ENCODE measurements around the gene ACACA.
"Not testable (repeated sequence)": the region's sequence is repeated elsewhere in the genome, so short reads cannot be mapped to it uniquely, and the experiment has no call there.

Gene ACACA

DNA sequence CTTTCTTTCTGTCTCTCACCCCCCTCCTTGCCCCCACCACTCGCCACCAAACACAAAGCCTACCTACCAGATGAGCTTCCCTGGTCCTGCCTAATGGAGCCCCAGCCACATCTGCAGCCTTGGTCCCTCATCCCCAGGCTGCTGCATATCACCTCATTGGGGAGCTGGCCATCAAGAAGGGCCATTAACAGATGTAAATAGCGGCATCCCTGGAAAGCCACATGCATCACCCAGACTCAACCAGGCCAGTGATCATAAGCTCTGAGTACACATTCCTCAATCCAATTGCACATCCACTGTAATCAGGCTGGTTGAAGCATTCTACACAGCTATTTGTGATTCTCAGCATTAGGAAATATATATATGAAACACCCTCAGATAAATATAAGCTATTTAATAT is 242.6 kb downstream of the ACACA start:
- DNase-seq = no peak

DNA sequence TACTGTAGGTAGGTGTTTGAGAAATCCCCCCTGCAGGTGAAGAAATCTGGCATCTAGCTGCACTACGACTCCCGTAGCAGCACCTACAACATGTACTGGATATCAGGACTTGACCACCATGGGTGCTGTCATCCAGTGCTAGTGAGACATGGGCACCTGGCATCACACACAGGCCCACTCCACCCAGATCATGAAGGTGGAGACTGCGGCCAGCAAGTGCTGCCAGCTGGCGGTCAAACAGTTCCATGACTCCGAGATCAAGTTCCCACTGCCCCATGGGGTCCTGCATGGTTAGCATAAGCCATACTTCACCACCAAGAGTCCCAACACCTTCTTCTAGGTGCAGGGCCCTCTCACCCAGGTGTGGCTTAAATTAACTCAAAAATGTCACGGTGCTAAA is 243.8 kb downstream of the ACACA start:
- no peak for DNase-seq

DNA sequence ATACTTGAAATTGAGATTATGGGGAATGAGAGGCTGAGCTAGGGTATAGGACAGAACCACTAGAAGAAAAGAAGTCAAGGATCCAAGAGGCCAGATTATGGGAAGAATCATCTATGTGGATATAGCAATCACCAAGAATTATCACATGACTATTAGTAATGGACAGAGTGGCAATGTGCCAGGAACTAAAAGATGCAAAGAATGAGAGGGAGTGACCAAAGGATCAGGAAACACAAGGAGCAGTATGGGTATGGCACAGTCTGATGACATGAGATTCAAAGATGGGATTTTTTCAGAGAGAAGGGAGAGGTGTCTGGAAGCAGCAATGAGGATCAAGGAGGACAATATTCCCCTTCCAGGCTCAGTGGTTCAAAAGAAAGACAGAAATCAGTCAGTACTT is 245.7 kb downstream of the ACACA start:
- DNase-seq = no peak

DNA sequence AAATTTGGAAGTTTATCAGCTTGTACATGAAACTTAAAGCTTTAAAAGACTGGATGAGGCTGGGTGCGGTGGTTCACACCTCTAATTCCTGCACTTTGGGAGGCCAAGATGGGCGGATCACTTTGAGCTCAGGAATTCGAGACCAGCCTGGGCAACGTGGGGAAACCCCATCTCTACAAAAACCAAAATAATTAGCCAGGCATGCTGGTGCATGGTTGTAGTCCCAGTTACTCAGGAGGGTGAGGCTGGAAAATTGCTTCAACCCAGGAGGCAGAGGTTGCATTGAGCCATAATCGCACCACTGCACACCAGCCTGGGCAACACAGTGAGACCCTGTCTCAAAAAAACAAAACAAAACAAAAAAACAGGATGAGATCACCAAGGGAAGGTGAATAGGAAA is 248.3 kb downstream of the ACACA start:
- no peak for DNase-seq

DNA sequence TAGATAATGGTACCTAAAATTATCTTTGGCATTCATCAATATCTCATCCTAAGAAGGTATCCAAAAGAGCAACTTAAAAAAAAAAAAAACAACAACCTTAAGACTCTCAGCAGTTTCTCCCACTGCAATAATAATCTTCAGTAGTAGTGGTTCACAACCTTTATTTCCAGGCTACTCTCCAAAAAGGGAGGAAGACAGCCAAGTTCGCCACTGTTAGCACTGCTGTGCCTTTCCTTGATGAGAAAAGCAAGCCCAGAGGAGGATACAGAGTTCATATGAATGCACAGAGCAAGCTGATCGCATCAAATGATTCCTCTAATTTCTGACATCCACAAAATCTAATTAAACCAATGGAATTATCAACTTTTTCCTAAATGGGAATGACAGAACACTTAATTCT is 258.5 kb downstream of the ACACA start:
- DNase-seq = peak; percentile 51

DNA sequence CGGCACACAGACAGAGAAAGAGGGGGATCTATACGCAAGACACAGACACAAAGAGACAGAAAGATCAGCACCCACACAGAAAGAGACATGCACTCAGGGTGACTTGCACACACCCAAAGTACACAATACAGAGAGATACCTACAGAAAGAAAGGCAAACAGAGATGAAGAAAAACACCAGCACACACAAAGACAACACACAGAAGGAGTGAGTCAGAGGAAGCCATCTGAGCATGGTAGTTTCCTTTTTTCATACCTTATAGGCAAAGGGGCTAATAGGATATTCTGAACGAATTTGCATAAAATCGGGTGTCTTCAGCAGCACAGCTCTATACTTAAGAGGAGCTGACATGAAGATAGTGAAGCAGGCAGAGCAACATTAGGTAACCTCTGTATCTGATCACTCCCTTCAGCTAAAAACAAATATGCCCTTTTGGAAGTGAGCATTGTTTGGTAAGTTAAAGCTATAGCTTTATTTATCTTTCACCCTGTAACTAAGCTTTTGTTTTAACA is 259.3 kb downstream of the ACACA start:
- DNase-seq = no peak

DNA sequence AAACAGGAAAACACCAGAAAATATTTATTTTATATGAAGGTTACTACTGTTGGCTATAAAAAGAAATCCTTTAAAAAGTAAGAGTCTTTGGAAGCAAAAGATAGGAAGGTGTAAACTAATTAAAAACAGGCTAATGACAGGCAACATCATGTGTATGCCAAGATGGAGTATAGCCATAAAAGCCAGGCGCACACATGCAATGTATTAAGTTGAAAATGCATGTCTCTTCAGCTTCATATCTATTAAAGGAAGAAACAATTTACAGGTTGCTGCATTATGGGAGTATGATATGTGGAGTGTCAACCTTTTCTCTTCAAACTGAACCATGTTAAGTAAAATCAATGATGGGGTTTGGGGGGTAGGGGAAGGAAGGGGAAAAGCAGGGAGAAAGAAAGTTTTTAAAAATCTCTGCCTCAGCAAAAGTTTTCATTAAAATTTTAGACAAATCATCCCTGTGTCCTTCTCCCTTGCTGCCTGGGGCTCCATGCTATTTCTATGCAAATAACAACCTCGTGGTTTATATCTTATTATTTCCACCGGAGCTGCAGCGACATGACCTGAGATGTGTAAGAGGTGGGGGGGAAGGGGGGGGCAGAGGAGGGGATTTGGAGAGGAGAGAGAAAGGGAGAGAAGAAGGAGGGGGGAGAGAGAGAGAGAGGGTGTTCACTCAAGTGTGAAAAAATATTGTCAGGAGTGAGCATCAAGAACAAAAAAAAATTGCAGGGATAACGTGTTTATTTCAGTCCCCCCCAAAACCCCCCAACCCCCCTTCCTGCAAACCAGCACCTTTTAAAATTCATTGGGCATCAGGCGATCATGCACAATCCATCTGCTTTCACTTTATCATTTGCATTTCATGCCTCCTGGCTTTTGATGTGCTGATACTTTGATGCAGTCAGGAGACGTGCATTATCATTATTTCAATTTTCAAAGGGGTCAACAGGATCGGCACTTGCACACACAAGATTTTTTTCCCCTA is 260.3 kb downstream of the ACACA start:
- DNase-seq = no peak

DNA sequence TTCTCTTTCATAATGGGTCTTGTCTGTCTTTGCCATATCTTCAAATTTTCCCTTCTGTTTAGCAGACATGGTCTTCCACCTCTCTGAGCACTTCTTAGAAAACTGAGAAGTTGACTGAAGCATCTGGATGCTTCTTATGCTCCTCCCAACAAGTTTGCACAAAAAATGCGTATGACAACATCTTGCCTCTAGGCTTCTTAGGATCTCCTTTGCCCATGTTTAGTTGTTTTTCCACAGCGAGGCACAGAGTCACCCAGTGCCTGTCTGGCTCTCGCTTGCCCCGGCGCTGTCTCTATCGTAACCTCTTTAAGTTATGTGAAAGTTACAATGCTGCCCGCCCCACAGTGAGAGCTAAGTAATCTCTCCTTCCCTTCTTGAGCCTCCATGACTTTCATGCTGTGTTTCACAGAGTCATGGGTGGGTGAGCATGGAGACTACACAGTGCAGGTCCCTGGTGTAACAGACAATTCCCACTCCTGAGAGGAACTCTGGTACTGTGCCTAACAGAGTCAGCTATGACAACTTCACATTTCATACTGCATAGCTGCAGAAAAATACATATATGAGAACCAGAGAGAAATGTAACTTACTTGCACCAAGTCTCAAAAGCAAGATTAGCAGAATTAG is 262.4 kb downstream of the ACACA start:
- no peak for DNase-seq

DNA sequence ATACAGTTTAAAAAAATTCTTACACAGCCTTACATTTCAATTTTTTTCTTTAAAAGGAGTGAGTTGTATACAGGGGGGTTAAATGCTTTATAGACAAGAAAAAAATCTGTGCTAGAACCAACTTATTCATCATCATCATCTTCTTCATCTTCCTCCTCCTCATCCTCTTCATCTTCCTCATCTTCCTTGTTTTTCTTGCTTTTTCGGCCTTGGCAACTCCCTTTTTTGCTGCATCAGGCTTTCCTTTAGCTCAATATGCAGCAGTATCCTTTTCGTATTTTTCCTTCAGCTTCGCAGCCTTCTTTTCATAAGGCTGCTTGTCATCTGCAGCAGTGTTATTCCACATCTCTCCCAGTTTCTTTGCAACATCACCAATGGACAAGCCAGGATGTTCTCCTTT is 263.1 kb downstream of the ACACA start:
- not testable (repeated sequence) for DNase-seq

DNA sequence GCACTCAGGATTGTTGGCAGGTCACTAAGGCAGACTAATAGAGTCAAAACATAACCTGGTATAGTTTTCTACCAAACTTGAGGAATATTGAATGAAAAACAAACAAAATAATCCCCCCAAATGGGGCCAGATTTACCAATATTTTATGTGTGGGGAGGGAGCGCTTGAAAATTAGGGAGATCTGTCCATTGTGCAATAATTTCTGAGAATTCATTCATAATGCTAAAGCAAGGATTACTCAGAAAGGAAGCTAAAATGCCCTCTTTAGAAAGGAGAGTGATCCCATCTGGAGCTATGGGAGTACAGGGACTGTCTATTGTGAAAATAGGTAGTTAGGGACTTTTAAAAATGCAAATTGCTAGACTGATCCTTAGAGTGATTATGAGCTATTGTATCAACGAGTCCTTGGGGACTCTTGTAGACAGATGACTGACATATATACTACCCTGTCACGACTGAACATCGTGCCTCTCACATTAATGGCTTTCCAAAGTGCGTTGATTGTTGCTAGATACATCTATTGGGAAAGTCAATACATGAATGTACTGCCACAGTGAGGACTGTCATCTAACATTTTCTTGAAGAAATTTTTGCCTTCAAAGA is 264.2 kb downstream of the ACACA start:
- no peak for DNase-seq

DNA sequence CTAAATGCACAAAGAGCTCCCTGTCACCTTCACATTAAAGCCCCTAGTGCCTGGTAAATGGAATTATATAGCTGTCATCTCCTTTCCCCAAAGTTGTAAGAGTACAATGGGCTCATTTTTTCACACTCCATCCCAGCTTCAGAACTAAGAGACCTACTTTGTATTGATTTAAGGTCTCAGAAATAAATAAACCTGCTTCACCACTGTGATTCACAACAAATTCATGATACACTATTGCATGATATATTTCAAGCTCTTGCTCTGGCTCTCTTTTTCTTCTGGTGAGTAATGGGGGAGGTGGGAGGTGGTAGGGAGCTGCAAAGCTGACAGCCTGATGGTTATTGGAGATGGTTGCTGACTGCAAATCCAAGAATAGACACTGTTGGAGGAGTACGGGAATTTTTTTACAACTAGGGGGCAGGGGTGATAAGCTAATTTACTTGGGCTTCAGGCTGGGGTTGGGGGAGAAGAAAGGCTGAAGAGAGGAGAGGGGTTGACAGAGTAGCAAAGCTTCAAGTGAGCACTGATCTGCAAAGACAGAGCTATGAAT is 268.0 kb downstream of the ACACA start:
- DNase-seq = no peak

DNA sequence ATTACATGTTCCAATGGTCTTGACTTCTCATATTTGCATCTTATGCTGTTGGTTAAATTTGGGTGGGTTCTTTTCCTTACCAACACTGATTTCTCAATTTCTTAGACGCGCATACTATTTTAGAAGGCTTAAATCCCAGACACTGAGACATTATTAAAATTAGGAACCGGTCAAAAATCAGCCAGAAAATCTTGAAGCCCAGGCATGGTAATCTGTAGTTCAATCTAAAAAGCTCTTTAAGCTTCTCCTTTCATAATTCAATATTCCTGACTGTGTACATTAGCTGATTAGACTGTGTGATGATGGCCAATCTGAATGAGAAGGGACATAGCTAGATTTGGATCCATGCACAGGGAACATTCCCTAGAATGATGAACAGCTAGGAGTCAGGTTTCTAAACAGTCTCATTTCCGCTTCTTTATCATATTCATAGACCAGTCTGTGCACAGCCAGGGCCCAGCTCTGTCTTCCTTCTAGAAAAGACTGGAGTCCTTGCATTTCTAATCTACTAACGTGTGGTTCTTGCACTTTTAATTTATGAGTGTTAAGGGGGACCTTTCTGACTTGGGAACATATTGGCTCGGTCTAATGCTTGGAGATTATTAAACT is 268.6 kb downstream of the ACACA start:
- DNase-seq = no peak

DNA sequence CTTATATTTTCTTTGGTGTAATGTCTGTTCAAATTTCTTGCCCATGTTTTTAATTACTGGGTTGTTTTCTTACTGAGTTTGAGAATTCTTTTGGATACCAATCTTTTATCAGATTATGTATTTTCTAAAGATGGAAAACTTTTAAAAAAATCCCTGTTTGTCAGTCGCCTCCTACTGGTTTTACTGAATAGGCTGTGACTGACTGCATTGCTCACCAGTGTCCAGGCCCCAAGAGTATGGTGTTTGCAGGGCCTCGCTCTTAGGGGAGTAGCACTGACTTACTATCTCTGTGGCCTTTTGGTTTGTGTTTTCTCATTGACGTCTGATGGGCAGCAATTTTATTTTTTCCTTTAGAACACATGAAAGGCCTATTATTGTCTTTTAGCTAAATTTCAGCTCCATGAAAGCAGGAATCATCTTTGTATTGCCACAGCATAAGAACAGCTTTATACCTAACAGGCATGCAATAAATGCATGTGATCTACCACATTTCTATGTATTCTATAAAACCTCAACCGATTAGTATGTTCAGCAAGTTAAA is 269.5 kb downstream of the ACACA start:
- no peak for DNase-seq

DNA sequence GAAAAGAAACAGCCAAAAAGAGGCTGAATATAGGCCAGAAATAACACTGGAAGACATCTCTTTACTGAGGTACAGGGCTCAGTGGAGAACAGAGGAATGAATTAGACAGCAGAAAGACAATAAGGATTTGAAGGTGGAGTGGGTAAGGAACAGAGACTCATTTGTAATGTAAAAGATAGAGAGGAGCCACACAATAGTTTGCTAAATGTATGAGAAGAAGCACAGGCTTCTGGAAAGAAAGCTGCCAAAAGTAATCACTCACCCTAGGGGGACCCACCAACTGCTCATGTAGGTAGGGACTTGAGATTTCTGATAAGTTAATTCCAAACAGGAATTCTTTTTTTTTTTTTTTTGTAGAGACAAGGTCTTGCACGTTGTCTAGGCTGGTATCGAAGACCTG is 271.1 kb downstream of the ACACA start:
- DNase-seq = no peak

DNA sequence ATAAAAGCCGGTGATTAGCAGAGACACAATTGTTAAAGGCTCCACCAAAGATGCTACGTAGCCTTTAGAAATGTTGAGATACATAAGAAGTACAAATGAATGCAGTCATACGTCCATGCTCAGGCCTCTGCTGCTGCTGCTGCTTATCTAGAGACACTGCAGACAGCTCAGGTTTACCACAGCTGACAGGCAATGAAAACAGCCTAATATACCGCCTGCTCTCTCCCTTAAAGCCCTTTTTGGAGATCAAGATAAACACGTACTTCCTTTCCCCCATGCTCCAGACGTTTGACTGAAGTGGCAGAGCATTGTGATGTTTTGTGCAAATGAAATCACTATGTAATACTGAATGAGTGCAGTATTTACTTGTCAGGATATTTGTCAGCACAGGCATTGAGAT is 272.6 kb downstream of the ACACA start:
- no peak for DNase-seq

DNA sequence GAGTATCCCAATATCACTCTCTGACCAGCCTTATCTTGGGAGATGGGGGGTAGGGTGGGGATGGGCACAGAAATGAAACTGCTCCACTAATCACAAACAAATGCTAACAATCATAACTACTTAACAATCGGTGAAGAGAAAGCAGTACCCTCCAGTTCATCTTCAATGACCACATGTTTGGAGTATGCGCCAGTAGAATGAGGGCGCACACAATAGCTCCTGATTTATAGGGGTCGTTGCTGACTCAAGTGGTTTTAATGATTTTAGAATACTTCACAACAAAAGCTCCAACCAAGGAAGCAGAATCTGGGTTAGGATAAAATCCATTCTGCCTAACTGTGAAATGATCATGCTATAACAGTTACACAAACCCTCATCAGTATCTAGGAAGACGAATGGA is 273.5 kb downstream of the ACACA start:
- DNase-seq = no peak

DNA sequence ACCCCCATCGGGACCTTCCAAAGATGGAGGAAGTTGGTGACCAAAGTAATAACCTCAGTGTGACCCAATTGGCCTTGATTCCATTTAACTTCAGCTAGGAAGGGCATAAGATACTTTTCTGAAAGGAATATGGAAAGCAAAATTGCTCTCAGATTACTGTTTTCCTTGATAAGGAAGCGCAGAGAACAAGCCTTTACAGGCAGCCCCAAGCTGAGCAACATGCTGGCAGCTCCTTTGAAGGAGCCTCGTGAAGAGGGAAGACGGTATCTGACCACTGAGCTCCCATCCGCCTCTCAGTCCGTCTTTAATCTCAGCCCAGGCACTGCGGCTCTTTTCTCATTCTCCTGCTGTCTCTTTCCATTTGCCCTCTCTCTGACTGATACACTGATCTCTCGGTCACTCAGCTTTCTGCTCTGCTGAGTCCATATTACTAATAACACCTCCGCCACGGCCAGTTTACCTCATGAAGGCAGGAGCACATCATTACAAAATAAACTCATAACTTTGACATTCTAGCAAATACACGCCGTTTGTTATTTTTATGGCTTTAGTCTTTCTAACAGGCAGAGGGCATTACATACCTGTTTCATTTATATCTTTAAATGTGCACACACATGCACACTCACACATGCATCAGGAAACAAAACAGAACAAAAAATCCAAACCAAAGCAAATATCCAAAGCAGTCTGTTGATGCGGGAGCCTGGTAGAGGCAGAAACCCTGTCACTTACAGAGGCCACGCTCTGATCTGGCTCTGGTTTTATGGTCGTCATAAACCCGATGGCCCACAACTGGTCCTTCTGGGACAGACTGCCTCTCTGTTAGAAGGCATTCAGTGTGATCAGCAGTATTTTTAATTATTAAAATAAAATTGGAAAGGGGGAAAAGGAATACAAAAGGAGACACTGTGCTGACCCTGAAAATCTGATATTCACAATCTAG is 274.7 kb downstream of the ACACA start:
- DNase-seq = no peak

DNA sequence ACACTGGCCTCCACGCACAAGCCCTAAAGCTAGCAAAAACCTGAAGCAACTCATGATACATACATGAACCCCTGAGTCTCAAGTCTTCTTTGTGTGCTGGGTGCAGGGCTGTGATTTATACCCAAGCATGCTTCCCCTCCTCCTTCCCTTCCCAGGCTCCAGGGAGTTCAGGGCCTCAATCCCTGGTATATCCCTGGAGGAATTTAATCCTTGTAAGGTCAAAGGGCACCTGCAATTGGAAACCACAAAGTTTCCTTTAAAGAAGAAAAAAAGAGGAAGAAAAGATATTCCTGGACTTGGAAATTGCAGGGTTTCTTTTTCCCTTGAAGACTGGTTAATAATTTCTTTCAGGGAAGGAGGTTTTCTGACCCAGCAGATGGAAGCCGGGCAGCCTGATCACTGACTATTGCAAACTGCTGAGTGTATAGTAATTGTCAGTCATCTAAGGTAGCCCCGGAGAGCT is 275.6 kb downstream of the ACACA start:
- no peak for DNase-seq

DNA sequence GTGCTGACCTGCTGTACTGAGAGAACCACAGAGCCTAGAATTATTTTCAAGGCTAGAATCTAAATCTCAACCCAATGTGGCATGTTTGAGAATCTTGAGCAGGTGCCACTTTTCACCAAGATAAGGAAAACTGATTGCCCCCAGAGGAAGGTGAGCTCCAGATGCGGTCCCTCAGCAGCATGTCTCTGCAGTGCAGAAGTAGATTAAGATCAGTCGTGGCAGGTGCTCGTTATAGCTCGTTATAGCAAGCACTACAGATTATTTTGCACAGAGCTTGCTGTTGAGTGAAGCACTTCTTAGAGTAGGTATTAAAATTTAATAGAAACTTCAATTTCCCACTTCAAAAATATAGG is 281.8 kb downstream of the ACACA start:
- no peak for DNase-seq

DNA sequence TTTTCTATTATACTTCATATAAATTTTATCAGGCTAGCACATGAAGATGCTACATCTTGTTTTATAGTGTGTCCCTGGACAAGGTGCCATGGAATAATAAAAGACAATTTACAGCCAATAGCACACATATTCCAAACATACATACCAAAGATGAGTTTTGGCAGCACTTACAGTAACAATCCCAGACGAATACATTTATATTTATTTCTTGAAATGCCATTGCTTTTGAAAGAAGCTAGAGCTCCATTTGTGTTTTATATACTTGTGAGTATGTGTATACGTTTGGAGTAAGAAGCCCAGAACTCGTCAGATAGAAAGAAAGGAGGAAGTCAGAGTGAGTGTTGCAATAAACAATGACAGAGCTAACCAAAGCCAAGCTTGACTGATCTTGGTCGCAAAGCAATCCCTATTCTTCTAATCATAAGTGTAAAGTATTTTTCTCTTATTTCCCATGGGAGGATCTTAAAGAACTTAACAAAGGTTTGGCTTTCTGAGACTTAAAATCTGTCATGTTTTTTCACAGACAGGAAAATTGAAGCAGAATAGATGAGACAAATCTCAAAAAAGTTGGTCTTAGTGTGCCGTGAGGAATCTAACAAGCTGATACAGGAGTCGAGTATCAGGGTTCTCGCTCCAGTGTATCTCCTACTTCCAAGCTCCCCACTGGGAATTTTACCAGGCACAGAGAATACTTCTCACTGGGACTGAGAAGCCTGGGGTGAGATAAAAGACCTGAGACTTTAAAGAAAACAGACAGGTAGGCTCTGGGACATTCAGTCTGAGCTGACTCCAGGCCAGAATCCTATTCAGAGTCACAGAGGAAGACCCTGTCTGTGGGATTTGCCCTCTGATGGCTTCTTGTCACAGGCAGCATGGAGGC is 282.5 kb downstream of the ACACA start:
- no peak for DNase-seq

Measured in right forelimb (tissue), 1 donor.